NCI-H526 (cell line): Measurements from ENCODE around the gene RAD51.
A peak's percentile ranks its signal among the peaks of the same experiment; 100 is the strongest.
"Not testable (repeated sequence)": the region's sequence is repeated elsewhere in the genome, so short reads cannot be mapped to it uniquely, and the experiment has no call there.

Experiments
- DNase-seq, 2 experiments: peaks; one replicate each; lab custom pipeline; 2025; lab: John Stamatoyannopoulos, UW

RAD51 gene

DNA sequence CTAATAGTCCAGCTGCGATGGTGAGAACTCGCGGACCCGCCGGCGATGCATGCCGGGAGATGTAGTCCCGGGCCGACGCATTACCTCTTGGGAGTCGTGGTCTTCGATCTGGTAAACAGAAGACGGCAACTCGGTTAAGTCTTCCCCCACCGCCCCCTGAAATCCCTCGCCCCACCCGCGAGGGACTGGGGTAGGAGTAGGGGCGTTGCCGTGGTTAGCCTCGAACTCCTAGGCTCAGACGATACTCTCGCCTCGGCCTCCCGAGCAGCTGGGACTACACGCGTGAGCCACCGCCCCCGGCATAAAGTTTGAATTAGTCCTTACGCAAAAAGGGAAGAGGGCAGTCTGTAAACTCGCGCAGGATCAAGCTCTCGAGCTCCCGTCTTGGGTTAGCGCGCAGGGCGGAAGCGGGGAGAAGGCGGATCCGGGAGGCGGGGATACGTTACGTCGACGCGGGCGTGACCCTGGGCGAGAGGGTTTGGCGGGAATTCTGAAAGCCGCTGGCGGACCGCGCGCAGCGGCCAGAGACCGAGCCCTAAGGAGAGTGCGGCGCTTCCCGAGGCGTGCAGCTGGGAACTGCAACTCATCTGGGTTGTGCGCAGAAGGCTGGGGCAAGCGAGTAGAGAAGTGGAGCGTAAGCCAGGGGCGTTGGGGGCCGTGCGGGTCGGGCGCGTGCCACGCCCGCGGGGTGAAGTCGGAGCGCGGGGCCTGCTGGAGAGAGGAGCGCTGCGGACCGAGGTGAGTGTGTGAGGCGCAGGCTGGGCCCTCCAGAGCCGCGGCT, at the start of gene RAD51:
RAD51 (plus strand) TSS at position 487 of the 781 bp plus-strand sequence. CDS start 3,585 bp downstream, outside the sequence.
- DNase-seq, result peak; percentile 85 to 96

DNA sequence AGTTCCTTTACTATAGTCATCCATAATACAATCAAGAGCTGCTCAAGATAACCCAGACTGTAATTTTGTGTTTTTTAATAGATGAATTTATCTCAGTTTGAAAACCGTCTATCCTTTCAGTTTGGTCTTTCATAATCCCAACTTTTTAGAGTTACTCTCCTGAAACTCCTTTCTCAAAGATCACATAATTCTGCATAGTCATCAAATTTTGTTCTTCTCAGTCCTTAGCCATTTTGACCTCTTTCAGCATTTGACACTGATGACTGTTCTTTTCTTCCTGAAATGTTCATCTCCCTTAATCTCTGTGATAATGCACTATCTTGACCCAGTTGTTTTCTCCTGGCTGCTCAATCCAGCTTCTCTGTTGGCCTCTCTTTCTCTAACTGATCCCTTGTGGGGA, 47.5 kb upstream of the RAD51 start:
- DNase-seq, result no peak

DNA sequence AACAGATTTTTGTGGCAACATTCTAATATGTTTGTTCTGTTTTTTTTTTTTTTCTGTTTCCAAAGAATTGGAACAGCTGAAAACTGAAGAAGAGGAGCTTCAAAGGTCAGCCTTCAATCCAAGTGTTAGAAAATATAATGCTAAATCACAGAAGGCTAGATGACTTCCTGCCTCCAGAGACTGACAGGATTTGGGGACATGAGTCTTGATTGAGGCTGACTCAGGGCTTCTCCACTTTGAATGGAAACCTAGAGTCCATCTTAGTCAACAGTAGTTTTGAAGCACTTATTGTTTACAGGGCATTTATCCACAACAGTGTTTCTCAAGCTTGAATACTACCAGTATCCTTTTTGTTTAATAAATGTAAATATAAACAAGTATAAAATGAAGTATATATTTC, 44.5 kb upstream of the RAD51 start:
- DNase-seq, result no peak

DNA sequence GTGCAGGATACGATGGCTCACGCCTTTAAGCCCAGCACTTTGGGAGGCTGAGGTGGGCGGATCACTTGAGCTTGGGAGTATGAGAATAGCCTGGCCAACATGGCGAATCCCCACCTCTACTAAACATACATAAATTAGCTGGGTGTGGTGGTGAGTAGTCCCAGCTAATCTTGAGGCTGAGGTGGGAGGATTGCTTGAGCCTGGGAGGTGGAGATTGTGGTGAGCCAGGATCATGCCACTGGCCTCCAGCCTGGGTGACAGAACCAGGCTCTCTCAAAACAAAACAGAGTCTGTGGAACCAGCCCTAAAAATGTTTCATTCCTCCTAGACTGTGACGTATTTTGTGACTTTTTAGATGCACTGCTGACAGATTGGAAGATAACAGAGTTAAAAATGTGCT, 34.3 kb upstream of the RAD51 start:
- DNase-seq, result no peak

DNA sequence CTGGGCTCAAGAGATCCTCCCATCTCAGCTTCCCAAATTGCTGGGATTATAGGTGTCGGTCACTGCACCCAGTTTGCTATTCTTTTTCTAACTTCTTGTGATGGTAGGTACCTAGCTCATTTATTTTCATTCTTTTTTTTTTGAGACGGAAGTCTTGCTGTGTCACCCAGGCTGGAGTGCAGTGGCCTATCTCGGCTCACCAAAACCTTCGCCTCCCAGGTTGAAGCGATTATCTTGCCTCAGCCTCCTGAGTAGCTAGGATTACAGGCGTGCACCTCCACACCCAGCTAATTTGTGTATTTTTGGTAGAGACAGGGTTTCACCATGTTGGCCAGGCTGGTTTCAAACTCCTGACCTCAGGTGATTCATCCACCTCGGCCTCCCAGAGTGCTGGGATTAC, 30.1 kb upstream of the RAD51 start:
- DNase-seq, result no peak

DNA sequence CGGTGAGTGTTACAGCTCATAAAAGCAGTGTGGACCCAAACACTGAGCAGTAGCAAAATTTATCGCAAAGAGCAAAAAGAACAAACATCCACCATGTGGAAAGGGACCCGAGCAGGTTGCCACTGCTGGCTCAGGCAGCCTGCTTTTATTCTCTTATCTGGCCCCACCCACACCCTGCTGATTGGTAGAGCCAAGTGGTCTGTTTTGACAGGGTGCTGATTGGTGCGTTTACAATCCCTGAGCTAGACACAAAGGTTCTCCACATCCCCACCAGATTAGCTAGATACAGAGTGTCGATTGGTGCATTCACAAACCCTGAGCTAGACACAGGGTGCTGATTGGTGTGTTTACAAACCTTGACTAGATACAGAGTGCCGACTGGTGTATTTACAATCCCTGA, 18.7 kb upstream of the RAD51 start:
- not testable (repeated sequence) for DNase-seq

DNA sequence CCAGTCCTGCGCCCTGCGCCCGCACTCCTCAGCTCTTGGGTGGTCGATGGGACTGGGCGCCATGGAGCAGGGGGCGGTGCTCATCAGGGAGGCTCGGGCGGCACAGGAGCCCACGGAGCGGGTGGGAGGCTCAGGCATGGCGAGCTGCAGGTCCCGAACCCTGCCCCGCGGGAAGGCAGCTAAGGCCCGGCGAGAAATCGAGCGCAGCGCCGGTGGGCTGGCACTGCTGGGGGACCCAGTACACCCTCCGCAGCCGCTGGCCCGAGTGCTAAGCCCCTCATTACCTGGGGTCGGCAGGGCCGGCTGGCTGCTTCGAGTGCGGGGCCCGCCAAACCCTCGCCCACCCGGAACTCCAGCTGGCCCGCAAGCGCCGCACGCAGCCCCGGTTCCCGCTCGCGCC, 18.1 kb upstream of the RAD51 start:
- not testable (repeated sequence) for DNase-seq

DNA sequence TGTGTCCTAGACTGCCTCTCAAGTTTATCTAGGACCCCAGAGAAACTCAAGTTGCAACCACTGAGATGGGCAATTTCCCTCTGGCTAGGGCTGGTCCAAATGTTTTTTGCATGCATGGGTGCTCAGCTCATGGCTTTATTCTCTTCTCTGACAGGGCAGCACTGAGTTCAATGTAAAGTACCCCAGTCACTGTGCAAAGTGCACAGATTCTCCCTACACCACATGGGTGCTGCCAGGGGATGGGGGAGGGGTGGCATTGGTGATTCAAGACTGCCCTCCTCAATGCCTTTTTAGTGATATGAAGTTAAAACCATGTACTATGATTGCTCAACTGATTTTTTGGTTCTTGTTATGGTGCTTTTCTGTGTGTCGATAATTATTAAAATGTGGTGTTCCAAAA, 14.8 kb upstream of the RAD51 start:
- DNase-seq, result peak in 1 of 2 experiments; percentile 33

DNA sequence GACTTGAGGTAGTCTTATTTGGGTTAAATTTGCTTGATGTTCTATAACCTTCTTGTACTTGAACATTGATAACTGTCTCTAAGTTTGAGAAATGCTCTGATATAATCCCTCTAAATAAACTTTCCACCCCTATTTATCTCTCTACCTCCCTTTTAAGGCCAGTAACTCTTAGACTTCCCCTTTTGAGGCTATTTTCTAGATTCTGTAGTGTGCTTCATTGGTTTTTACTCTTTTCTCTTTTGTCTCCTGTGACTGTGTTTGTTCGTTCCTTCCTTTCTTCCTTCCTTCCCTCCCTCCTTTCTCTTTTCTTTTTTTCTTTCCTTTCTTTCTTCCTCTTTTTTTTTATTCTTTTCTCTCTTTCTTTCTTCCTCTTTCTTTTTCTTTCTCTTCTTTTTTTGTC, 14.0 kb upstream of the RAD51 start:
- DNase-seq, result not testable (repeated sequence)

DNA sequence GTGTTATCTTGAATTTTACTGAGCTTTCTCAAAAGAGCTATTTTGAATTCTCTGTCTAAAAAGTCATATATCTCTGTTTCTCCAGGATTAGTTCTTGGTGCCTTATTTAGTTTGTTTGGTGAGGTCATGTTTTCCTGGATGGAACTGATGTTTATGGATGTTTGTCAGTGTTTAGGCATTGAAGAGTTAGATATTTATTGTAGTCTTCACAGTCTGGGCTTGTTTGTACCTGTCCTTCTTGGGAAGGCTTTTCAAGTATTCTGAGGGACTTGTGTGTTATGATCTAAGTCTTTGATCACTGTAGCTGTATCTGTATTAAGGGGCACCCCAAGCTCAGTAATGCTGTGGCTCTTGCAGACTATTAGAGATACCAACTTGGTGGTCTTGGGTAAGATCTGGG, 10.6 kb upstream of the RAD51 start:
- no peak for DNase-seq

DNA sequence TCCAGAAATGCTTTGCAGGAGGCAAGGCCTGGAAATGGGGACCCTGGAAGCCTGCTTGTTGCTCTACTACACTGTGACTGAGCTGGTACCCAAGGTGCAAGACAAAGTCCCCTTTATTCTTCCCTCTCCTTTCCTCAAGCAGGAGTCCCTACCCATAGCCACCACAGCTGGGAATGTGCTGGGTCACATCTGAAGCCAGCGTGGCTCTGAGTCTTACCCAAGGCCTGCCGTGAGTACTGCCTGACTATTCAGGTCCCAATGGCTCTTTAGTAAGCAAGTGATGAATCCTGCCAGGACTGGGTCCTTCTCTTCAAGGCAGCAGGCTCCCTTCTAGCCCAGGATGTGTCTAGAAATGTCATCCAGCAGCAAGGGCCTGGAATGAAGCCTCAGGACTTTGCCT, 9.6 kb upstream of the RAD51 start:
- DNase-seq, result no peak

DNA sequence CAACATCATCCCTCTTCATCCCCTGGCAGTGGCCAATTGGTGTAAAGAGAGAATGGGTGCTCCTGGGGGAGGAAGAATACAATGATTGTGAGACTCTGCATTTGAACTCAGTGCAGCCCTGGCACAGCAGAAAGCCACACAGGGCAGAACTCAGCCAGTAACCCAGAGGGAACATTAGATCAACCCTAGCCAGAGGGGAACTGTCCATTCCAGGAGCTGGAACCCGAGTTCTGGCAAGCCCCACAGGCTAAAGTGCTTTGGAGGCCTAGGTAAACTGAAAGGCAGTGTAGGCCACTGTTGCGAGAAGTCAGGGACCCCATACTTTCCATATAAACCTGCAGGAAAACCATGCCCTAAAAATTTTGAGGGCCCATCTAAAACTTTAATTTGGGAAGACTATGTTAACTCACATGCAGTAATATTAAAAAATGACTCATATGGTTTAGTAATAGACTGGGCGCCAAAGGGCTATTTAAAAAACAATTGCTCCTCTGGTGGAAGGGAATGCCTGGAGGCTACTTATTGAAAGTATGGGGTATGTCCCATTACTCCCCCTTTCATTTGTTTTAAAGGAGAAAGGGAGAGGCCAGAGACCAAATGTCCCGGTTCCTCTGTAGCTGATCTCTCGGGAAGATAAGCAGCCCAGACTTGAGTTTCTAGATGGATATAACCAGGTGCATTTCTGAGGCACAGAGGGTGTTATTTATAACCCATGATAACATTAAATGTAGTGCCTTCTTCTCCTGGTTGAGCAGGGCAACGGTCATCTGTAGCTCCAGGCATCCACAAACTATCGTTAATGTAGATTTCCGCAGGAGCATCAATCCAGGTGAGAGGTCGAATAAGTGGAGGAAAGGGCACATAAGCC, 5.8 kb upstream of the RAD51 start:
- DNase-seq, result no peak

DNA sequence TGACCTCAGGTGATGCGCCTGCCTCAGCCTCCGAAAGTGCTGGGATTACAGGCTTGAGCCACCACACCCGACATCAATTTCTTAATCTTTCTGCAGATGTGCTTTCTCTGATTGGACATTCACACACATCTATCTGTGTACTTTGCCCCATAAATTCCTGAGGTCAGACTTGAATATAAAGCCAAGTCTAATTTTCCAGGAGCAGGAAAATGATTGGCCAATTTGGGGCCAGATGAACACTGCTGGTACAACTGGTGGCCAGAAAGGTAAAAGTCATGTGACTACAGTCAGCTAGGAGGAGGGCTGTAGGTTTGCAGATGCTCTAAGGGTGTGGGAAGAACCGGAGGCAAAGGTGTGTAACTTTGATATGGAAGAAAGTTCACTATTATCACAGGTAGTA, 3.2 kb upstream of the RAD51 start:
- DNase-seq, result no peak

DNA sequence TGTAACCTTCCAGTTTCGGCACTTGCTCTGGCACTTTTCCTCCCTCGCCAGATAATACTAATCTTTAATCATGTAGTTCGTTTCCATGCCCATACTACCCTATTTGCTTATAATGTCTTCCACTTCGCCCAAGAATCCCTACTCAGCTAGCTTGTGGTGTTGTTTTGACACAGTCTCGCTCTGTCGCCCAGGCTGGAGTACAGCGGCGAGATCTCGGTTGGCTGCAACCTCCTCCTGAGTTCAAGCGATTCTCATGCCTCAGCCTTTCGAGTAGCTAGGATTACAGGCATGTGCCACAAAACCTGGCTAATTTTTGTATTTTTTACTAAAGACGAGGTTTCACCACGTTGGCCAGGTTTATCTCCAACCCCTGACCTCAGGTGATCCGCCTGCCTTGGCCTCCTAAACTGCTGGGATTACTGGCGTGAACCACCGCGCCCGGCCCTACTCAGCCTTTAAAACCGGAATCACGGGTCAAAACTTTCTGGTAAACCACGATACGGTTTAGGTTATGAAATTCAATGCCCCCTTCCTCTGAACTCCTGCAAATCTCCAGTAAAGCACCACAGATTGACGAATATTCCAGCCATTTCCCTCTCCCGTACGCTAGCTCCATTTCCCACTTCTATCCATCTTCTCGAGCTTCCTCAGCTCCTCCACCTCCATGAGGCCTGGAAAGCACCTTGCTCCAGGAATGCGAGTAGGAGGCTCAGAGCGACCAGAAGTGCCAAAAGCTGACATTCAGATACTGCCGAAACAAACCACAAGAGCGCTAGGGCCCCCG, 878 bp upstream of the RAD51 start:
- no peak for DNase-seq

DNA sequence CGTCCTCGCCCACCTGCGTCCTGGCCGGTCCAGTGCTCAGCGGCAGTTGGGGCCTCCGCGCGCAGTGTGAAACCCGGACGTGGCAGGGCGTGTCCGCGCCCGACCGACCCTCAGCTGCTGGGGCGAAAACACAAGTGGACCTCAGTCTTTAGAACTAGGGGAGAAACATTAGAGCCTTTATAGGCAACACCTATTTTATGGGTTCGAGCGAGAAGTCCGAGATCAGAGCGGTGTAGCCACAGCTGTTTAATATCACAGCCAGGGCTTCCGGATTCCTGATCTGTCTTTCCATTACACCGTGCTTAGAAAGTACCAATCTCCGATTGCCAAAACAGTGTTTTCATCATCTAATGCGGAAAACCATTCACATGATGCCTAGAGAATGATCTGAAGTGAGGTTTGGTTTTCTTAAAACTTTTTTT, 506 bp downstream of the RAD51 start:
- DNase-seq, result peak in 1 of 2 experiments; percentile 54

DNA sequence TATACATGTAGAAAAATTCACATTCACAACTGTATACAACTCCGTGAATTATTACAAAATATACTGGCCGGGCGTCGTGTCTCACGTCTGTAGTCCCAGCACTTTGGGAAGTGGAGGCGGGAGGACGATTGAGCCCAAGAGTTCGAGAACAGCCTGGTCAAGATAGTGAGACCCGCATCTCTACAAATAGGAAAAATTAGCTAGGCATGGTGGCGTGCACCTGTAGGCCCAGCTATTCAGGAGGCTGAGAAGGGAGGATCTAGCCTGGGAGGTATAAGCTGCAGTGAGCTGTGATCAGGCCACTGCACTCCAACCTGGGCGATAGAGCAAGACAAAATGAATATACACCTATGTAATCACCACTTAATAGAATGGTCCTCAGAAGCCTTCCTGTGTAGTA, 1.3 kb downstream of the RAD51 start:
- no peak for DNase-seq

DNA sequence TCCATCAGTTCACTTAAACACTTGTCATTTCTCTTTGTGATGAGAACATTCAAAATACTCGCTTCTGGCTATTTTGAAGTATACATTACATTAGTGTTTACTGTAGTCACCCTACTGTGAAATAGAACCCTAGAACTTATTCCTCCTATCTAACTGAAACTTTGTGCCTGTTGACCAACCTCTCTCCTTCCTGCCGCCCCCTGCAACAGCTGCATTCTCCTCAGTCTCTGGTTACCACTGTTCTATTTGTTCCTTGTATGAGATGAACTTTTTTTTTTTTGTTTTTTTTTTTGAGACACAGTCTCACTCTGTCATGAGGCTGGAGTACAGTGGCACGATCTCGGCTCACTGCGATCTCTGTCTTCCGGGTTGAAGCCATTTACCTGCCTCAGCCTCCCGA, 2.9 kb downstream of the RAD51 start:
- DNase-seq, result no peak

DNA sequence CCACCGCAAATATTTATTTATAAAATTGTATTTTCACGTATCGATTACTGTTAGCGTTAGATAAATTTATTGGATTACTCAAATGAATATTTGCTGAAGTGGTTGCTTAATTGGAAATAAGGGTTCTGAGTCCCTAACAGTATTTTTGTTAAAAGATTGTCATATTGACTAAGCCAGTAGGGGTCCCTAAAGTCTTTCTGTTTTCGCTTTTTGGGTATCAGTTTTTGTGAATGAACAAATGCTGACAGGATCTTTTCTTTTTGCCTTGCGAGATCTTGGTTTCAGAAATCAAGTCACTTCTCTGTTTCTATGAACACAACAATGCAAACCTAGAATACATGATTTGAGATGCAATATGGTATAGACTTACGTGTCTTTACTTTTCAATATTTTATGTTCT, 7.1 kb downstream of the RAD51 start:
- DNase-seq, result no peak

DNA sequence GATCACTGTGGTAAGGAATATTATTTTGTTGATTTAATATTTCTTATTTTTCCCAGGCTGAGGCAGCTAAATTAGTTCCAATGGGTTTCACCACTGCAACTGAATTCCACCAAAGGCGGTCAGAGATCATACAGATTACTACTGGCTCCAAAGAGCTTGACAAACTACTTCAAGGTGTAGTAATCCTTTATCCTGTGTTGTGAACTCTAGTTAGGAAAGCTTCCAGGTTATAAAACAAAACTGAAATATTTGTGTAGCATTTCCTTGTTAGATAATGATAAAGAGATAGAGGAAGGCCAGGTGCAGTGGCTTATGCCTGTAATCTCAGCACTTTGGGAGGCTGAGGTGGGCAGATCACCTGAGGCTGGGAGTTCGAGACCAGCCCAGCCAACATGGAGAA, 11.1 kb downstream of the RAD51 start:
- no peak for DNase-seq

DNA sequence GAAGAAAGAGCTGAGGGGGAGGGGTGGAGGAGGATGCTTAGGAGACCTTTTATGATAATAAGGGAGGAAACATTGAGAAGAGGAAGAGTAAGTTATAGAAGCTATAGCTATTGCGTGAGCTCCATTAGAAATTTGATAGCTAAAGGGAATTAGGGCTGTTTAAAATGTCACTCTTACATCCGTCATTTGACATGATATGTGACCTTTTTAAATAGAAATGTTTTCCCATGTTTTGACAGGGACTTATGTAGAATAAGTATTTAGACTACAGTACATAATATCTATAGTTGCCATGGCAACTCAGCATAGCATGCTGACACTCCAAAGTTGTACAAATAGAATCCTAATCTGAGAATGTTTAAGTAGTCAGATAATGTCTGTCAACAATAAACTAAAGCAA, 19.2 kb downstream of the RAD51 start:
- no peak for DNase-seq

DNA sequence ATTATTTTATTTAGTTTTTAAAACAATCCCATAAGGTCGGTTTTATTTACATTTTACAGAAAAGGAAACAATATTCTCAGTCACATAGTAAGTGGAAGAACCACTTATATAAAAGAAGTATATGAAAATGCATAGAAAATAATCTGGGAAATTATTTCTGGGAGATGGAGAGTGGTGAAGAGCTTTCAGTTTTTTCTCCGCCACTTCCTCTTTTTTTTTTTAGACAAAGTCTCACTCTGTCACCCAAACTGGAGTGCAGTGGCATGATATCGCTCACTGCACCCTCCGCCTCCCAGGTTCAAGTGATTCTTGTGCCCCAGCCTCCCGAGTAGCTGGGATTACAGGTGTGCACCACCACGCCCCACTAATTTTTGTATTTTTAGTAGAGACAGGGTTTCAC, 21.2 kb downstream of the RAD51 start:
- no peak for DNase-seq

DNA sequence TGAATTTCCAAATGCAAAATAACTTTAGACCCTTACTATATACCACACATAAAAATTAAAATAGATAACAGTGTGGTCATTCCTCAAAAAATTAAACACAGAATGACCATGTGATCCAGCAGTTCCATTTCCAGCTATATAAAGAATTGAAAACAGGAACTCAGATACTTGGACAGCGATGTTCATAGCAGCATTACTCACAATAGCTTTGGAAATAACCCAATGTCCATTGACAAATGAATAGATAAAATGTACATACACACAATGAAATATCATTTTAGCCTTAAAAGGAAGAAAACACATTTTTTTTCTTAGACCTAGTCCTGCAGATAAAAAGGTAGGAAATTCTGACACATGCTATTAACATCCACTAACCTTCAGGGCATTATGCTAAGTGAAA, 26.7 kb downstream of the RAD51 start:
- DNase-seq, result no peak

DNA sequence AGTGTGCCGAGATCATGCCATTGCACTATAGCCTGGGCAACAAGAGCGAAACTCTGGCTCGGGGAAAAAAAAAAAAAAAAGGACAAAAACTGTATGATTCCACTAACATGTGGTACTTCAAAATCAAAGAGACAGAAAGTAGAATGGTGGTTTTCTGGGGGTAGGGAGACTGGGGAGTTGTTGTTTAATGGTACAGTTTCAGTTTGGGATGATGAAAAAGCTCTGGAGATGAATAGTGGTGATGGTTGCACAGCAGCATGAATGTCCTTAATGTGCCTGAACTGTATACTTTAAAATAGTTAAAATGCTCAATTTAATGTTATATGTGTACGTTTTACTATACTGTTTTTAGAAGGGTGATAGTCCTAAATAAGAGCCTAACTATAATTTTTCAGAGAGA, 27.4 kb downstream of the RAD51 start:
- DNase-seq, result no peak
